ENCODE measurements around the gene ZNF649. TPM values are rescaled to one million over a fixed set of nuclear protein-coding genes. Genes with fewer than 3 reads are reported as not detected.

The ZNF649 gene
- total and polyA plus RNA-seq, 2 of the 13 experiments (the other 11 are each of a cell fraction or from before 2014, with no cell fraction given) = 3.0 to 13.4 TPM

GRCh38 chr19:51938936-51939335, 34.1 kb upstream of the ZNF649 start (continued):
- TF ChIP-seq YY1 (IDR thresholded peaks at IDR 0.05; ENCODE audit: insufficient read depth, insufficient replicate concordance, low read depth, low read length) = no peak
- no peak for TF ChIP-seq CHCHD3 (CRISPR knock-in tag; IDR thresholded peaks at IDR 0.05)
- TF ChIP-seq NFATC3 (CRISPR knock-in tag; IDR thresholded peaks at IDR 0.05) = no peak
- TF ChIP-seq CBX2 (IDR thresholded peaks at IDR 0.05; ENCODE audit: low read depth, low read length) = no peak
- TF ChIP-seq CBX2 (CRISPR knock-in tag; IDR thresholded peaks at IDR 0.05; ENCODE audit: low read depth) = no peak

GRCh38 chr19:51931921-51932320, 27.1 kb upstream of the ZNF649 start:
- no peak for ATAC-seq
- Histone ChIP-seq H3K4me3 (replicated peaks in 1 of 3; ENCODE audit: insufficient read depth in 1 of 3, low read depth in 2 of 3, low read length in 3 of 3) (no peak overlapping the region), H3K36me3 (replicated peaks in 1 of 2; ENCODE audit: control insufficient read depth in 1 of 2, insufficient read depth in 2 of 2, low read length in 2 of 2) (peaks cover 16 to 40% of the 10 kb centered on the region in 2 experiments; a peak in 4 of 5 replicates), H3K9ac (ENCODE audit: insufficient read depth, low read depth, low read length) (no peak overlapping the region), H3K4me1 (ENCODE audit: insufficient read depth, low read length) (peaks cover 15% of the 10 kb centered on the region), H3K27ac (ENCODE audit: extremely low read length, insufficient read depth, low read length) (no peak overlapping the region), H3K79me2 (ENCODE audit: insufficient read depth, low read length) (peaks cover 13% of the 10 kb centered on the region), H3K9me3 (ENCODE audit: low read length) (peaks cover 11% of the 10 kb centered on the region; the same call in 1 of the 2 replicates), H3K27me3 (ENCODE audit: control insufficient read depth in 1 of 2, insufficient read depth in 2 of 2, low read length in 2 of 2) (no peaks in the 10 kb centered on the region; a peak in 1 of 5 replicates), H2AFZ (ENCODE audit: low read length) (no peak overlapping the region), H4K20me1 (ENCODE audit: insufficient read depth, low read length) (no peaks in the 10 kb centered on the region), H3K4me2 (ENCODE audit: low read depth, low read length) (no peak overlapping the region)
- BruUV-seq (replicated peaks) = no TSS peak
- CTCF ChIA-PET (ENCODE audit: low intra/inter-chr PET ratio, low total read pairs) = no interaction called here
- in situ Hi-C loops (cut with HindIII; ENCODE audit: extremely low pct_ligation_motif_present, low pct_unique_long_range_greater_than_20kb) (no loop called here), intact Hi-C loops (cut with micrococcal nuclease; ENCODE audit: unreplicated experiment) (no loop called here)
- no peak for FAIRE-seq
- DNase-seq (ENCODE audit: low spot score) = no peak
- WGBS (ENCODE audit: low lambda C conversion rate) = 90% methylated on average over 8 of the region's 8 CpGs
- TF ChIP-seq KDM5B (CRISPR knock-in tag; IDR thresholded peaks at IDR 0.05; ENCODE audit: borderline replicate concordance) (no peak), BCL6 (CRISPR knock-in tag; IDR thresholded peaks at IDR 0.05) (no peak), TSC22D2 (CRISPR knock-in tag; IDR thresholded peaks at IDR 0.05; ENCODE audit: borderline replicate concordance) (no peak), AHDC1 (CRISPR knock-in tag; IDR thresholded peaks at IDR 0.05; ENCODE audit: borderline replicate concordance) (no peak), PRDM10 (CRISPR knock-in tag; IDR thresholded peaks at IDR 0.05; ENCODE audit: low read depth) (no peak), STAG1 (CRISPR knock-in tag; IDR thresholded peaks at IDR 0.05) (peak; percentile 13; the same call in 1 of the 2 replicates), MTF2 (CRISPR knock-in tag; IDR thresholded peaks at IDR 0.05; ENCODE audit: borderline replicate concordance) (no peak), MYPOP (CRISPR knock-in tag; IDR thresholded peaks at IDR 0.05) (no peak), MAF1 (CRISPR knock-in tag; IDR thresholded peaks at IDR 0.05; ENCODE audit: borderline replicate concordance) (no peak)
- POLR2A ChIA-PET = no interaction called here
